Measurements from ENCODE around the gene ANKK1. TPM values are rescaled to one million over a fixed set of nuclear protein-coding genes. Genes with fewer than 3 reads are reported as not detected.

The ANKK1 gene, protein sequence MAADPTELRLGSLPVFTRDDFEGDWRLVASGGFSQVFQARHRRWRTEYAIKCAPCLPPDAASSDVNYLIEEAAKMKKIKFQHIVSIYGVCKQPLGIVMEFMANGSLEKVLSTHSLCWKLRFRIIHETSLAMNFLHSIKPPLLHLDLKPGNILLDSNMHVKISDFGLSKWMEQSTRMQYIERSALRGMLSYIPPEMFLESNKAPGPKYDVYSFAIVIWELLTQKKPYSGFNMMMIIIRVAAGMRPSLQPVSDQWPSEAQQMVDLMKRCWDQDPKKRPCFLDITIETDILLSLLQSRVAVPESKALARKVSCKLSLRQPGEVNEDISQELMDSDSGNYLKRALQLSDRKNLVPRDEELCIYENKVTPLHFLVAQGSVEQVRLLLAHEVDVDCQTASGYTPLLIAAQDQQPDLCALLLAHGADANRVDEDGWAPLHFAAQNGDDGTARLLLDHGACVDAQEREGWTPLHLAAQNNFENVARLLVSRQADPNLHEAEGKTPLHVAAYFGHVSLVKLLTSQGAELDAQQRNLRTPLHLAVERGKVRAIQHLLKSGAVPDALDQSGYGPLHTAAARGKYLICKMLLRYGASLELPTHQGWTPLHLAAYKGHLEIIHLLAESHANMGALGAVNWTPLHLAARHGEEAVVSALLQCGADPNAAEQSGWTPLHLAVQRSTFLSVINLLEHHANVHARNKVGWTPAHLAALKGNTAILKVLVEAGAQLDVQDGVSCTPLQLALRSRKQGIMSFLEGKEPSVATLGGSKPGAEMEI
- total RNA-seq (2022; extraction: Qiagen RNA extraction) = 0.04 to 0.07 TPM in 2 of 5 replicates, not detected in the others

DNA sequence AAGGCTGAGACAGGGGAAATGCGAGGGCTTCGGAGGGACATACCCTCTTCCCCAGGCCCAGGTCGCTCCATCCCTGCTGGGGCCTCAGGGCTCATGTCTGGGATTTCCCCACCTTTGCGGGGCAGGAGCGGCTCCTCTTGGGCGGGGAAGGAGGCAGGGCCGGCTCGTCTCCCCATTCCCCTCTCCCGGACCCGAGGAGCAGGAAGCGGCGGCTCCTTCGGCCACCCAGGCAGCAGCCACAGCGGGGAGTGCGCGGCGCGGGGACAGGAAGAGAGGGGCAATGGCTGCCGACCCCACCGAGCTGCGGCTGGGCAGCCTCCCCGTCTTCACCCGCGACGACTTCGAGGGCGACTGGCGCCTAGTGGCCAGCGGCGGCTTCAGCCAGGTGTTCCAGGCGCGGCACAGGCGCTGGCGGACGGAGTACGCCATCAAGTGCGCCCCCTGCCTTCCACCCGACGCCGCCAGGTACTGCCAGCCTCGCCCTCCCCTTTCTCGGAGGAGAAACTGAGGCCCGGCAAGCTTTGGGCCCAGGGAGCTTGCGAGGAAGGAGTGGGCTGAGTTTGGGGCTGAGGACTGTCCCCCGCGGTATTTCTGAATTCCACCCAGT lies at the start of gene ANKK1:
ANKK1 (plus strand) TSS at position 175 of the 607 bp plus-strand sequence; CDS start at position 281, 106 bp downstream.

Other genes starting within 250 kb of the ANKK1 start
- gene TTC12, start 73.2 kb upstream of the ANKK1 start, total RNA-seq (2022; extraction: Qiagen RNA extraction) = 4.1 to 8.5 TPM (median 4.8 TPM) in 5 replicates
- 0.06 to 0.09 TPM in 2 of 5 replicates, not detected in the others for gene DRD2, start 87.6 kb downstream of the ANKK1 start, total RNA-seq (2022; extraction: Qiagen RNA extraction)

Data from A549 treated with dexamethasone at 1 μM for 4 hours (cell line).